Skin epidermis (tissue), 12 donors: ENCODE data around the gene ABLIM2.

Experiments
- H3K27ac ChIP-seq, 21 experiments: fragments of 200-600 bp; sonication (generic) in 11 of 21; one replicate each; pipeline ENCODE4 v1.5.0; 2020; ENCODE audit warnings: mild to moderate bottlenecking in 3 of 21, inconsistent platforms in 2 of 21, moderate library complexity in 2 of 21
- H3K4me3 ChIP-seq, 7 experiments: fragments of 200-600 bp; sonication (generic) in 2 of 7; one replicate each; pipeline ENCODE4 v1.5.0; 2020; ENCODE audit warnings: inconsistent platforms in 2 of 7, mild to moderate bottlenecking in 2 of 7, moderate library complexity in 1 of 7

ABLIM2 gene

GRCh38 chr4:8177956-8178355 lies 19.3 kb upstream of the ABLIM2 start:
- Histone ChIP-seq H3K27ac (no peak overlapping the region), H3K4me3 (no peak overlapping the region)

DNA sequence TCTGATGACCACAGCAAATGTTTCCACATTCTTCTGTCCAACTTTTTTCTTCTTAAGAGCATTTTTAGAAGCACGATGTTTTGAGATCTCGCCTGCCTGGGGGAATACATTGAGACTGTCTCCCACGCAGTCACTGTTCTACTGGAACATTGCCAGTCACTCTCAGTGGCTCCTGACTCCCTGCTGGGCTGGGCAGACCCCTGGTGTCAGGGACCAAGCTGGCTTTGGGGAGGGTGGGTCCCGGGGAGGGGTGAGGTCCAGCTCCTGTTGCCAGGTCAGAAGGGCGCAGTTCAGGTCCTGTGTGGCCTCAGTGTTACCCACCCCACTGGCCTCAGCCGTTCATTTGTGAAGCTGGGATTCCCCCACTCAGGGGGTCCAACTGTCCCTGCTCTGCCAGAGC lies 18.9 kb upstream of the ABLIM2 start:
- no peak overlapping the region for H3K4me3 ChIP-seq
- H3K27ac ChIP-seq: no peak overlapping the region

- H3K4me3 ChIP-seq: no peak overlapping the region
- H3K27ac ChIP-seq: no peak overlapping the region
These were observed 18.2 kb upstream of the ABLIM2 start for GRCh38 chr4:8176547-8177399.

GRCh38 chr4:8175686-8176085 lies 17.1 kb upstream of the ABLIM2 start:
- H3K27ac ChIP-seq: no peak overlapping the region
- no peak overlapping the region for H3K4me3 ChIP-seq

DNA sequence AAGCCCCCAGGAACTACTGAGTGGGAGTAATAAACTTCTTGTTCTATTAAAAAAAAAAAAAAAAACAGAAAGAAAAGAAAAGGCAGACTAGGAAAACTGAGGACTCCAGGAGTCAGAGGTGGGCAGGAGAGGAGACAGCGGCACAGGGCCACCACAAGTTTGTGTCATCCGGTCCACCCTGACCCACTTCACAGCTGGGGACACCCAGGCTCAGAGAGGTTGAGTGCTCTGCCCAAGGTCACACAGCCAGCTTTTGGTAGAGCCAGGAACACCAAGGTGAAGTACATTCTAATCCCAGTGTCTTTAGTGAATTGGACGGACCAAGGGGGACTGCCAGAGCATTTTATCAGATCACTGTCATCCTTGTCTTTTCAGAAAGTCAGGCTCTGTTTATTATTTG lies 16.4 kb upstream of the ABLIM2 start:
- Histone ChIP-seq H3K4me3 (no peak overlapping the region), H3K27ac (no peak overlapping the region)

- Histone ChIP-seq H3K27ac (no peak overlapping the region), H3K4me3 (no peak overlapping the region)
These were observed 15.1 kb upstream of the ABLIM2 start for GRCh38 chr4:8173492-8174242.

DNA sequence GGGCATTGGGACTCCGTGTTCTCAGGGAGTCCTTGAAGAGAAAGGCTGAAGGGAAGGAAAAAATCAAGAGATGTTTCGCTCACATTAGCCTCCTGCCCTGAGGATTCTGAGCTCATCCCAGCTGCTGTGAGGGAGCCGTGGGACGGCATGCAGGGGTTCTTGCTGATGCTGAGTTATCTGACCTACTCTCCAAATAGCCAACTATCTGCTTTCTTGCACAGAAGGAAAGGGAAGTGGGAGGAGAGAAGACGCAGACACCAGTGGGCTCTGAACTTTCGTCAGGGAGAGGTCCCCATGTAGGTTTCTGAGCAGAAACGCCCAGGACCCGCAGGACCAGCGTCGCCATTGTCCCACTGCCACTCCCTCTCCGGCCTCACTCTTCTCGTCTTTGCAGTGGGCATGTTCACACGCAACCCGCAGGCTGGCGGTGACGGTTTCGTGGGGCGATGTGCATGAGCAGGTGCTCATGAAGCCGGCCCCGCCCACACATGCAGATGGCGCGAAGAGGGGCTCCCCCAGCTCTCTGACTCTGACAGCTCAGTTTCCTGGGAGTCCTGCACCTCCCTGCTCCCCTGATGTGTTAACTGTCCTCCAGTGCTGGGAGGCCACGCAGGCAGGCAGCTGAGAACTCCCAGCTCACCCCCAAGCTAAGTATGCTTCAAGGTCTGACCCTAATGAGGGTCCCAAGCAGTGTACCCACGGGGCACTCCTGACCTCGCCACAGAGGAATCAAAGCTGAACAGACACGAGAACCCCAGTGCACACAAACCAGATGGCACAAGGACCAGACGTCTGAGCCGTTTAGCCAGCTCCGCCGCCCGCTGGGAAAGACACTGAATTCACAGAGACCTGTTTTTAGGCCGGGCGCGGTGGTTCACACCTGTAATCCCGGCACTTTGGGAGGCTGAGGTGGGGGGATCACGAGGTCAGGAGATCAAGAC lies 13.6 kb upstream of the ABLIM2 start:
- no peak overlapping the region for H3K27ac ChIP-seq
- no peak overlapping the region for H3K4me3 ChIP-seq

- Histone ChIP-seq H3K4me3 (no peak overlapping the region), H3K27ac (no peak overlapping the region)
These were observed 12.7 kb upstream of the ABLIM2 start for GRCh38 chr4:8171266-8171665.

DNA sequence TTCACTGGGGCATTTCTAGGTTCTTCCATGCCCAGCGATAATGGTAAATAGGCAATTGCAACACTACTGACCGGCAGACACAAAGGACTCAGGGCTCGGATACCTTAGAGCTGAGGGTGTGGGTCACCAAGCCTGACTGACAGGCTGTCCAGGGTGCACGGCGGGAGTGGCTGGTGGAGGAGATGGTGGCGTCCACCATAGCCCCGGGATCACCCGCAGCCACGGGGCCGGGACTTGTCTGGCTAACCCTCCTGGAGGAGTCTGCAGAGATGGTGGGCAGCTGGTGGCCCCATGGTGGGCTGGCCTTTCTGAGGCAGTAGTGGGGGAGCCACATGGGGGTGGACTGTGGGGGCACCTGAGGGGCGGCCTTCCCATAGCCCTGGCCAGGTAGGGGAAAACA lies 11.7 kb upstream of the ABLIM2 start:
- Histone ChIP-seq H3K27ac (no peak overlapping the region), H3K4me3 (no peak overlapping the region)

DNA sequence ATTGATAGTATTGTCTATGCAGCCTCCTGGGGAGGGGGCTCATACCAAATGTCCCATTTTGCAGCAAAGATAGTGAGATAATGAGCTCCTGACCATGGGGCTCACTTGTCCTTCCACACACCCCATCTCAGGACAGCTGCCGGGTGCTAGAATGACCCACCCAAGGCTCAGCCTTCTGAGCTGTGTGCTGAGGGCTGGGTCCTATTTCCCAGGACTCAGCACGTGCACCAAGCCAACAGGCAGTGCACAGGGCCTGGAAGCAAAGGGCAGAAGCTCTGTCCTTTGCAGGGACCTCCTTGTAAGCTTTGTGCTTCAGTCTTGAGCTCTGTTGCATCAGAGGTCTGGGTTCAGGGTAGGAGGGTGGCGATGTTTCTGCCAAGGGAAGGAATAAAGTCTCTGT lies 11.2 kb upstream of the ABLIM2 start:
- Histone ChIP-seq H3K4me3 (no peak overlapping the region), H3K27ac (no peak overlapping the region)

- Histone ChIP-seq H3K4me3 (no peak overlapping the region), H3K27ac (no peak overlapping the region)
These were observed 10.4 kb upstream of the ABLIM2 start for GRCh38 chr4:8168832-8169598.

DNA sequence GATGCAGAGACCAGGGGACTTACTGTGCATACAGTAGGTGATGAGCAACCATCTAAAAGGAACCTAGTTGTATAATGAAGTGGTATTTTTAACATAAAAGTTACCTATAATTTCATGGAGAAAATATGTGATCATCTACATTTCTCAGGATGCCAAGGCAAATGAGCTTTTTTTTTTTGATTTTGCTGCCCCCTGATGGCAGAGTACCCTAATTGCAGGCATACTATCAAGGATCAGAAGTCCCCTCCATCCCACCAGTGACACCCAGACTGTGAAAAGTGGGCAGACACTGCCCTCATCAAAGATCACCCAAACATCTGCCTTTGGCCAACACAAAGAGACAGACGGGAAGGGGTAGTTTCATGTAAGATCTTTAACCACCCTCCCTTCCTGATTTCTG lies 9.6 kb upstream of the ABLIM2 start:
- H3K27ac ChIP-seq: no peak overlapping the region
- no peak overlapping the region for H3K4me3 ChIP-seq

DNA sequence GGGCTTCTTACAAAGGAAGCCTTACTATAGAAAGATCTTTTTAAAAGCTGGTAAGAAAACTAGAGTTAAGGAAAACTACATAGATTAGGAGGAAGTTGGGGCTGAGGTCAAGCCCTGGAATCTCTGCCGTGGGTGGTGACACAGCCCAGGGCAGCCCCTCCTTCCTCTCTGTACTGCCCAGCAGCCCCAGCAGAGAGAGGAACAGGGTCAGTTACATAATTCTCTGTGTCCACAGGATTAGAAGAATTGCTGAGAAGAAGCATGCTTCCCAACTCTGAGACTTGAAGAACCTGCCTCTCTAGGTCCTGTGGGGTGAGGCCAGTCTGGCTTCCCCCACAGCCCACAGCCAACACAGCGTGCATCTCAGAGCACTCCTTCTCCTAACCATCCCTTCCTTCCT lies 9.2 kb upstream of the ABLIM2 start:
- peak overlapping the region in 2 of 21 experiments; percentile 38 to 58 for H3K27ac ChIP-seq
- no peak overlapping the region for H3K4me3 ChIP-seq

DNA sequence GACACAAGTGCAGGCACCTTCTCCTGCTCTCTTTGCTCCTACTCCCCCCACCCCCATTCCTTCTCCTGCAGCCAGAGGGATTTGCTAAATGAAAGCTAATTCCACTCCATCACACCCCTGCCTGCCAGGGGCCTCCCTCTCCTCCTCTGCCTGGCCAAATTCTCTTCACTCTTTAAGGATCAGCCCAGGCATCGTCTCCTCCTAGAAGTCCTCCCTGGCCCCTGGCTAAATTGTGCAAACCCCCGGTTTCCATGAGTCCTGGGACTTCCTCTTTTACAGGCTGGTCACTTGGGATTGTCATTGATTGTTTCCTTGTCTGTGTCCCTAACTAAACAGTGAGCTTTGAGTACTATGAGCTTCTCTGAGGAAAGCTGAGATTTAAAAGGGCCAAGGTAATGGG lies 8.7 kb upstream of the ABLIM2 start:
- Histone ChIP-seq H3K4me3 (no peak overlapping the region), H3K27ac (peak overlapping the region in 2 of 21 experiments; percentile 38 to 58)

DNA sequence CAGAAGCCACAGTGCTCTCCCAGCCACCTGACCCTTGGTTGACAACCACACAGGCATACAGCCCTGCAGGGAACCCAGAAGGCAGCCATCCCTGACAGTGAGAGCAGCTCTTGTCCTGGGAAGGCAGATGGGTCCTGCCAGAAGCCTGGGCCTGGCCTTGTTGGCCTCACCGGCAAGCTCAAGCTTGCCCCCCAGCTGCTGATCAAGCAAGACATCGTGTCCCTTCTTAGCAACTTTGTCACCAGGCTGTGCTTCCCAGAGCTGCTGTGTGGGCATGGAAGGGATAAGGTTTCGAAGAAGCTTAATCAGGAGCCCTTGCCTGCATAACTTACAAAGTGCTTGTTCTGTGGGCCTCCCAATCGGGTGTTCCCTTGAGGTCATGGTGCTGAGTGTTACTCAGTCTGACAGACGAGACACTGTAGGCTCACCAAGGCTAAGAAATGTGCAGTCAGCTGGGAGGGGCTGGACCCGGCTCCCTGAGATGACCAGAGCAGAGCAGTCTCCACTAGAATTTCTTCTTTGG lies 6.8 kb upstream of the ABLIM2 start:
- Histone ChIP-seq H3K4me3 (no peak overlapping the region), H3K27ac (no peak overlapping the region)

DNA sequence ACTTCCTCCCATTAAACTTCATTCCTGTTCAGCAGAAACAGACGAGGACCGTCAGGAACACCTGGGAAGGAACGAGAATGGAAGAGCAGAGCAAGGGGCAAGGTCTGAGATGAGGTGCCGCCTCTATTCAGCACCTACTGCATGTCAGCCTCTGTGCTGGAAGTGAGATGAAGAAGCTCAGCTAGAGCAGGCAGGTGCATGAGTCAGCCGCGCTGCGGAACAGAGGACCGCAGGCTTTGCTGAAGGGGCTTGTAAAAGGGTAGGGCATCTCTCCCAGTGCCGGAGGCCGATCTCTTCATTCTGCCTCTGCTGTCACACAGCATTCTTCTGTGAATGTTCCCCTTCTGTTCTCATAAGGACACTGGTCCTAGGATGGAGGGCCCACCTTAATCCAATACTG lies 6.1 kb upstream of the ABLIM2 start:
- Histone ChIP-seq H3K27ac (no peak overlapping the region), H3K4me3 (no peak overlapping the region)

GRCh38 chr4:8164194-8164565 lies 5.6 kb upstream of the ABLIM2 start:
- Histone ChIP-seq H3K27ac (no peak overlapping the region), H3K4me3 (no peak overlapping the region)

DNA sequence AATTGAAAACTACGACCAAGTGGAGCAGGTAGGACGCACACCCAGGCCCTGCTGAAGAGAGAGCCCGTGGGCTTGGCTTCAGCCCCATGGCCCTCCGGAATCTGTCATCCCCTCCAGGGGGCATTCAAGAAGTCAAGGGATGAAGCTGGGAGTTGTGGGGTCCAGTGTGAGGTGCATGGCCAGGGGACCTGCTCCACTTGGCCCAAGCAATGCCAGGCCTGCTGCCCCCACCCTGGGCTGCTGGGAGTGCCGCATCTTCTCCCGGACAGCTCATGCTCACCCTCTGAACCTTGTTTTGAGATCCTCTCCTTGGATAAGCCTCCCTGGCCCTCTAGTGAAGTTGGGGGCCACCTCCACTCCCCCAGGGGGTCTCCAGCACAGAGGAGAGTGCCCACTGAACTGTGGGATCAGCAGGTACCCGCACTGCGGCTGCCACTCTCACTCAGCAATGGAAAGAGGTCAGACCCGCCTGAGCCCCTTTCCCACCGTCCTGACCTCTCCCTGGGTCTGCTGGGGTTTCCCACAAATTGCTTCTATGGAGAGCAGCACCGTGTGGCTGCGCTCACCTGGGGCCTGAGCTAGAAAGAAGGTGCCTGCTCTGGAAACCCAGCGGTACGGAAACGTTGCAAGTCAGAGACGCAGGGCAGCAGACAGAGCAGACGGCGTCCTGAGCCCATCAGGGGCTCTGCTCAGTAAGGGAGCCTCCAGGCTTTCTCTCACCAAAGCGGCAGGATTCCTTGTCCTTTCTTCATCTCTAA lies 5.0 kb upstream of the ABLIM2 start:
- no peak overlapping the region for H3K4me3 ChIP-seq

GRCh38 chr4:8163026-8163425 lies 4.4 kb upstream of the ABLIM2 start:
- no peak overlapping the region for H3K4me3 ChIP-seq
- H3K27ac ChIP-seq: no peak overlapping the region

More for the DNA sequence above, 5.0 kb upstream of the ABLIM2 start:
- H3K27ac ChIP-seq: peak overlapping the region in 1 of 21 experiments; percentile 34
